ENCODE results near the gene SYT17.

SYT17 gene

DNA sequence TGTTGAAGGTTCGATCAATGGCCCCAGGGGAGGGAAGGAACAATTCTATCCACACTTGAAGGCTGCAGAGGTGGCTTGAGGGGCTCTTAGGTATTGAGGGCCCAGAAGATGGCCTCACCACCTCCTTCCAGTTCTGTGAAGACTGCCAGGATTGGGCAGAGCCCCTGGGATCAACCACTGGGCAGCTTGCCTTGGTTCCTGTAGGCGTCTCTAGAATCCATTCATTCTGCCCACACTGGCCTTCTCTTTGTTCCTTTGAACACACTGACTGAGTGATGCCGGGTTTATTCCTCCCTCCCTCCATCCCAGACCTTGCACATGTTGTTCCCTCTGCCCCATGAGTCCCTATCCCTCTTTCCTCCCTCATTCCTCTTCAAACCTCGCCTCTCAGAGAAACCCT, 50.5 kb downstream of the SYT17 start:
- H3K4me1 ChIP-seq (ENCODE audit: insufficient read depth, low read length) = no peaks in the 10 kb centered on the region
- H2AFZ ChIP-seq (ENCODE audit: low read depth, low read length) = no peak overlapping the region
- no peaks in the 10 kb centered on the region for H3K79me2 ChIP-seq (ENCODE audit: insufficient read depth, low read length)
- no peak overlapping the region for H3K27ac ChIP-seq (ENCODE audit: low read length)
- H3K4me2 ChIP-seq (ENCODE audit: insufficient read depth, low read length) = no peak overlapping the region
- H3K9ac ChIP-seq (ENCODE audit: low read depth, low read length) = no peak overlapping the region
- no peak overlapping the region for H3K4me3 ChIP-seq (ENCODE audit: low read depth in 1 of 2, low read length in 2 of 2)
- DNase-seq (no peak), ATAC-seq (ENCODE audit: insufficient read depth, low read depth) (no peak)
- no peaks in the 10 kb centered on the region for H3K27me3 ChIP-seq (ENCODE audit: insufficient read depth, low read length, poor library complexity)
- TF ChIP-seq EZH2 (IDR thresholded peaks at IDR 0.05; ENCODE audit: borderline replicate concordance, low read depth, low read length, severe bottlenecking) (no peak), CTCF (IDR thresholded peaks at IDR 0.05; ENCODE audit: borderline replicate concordance, extremely low read depth, low read length, poor library complexity, severe bottlenecking) (no peak)
- H3K9me3 ChIP-seq (ENCODE audit: insufficient read depth, low read length, severe bottlenecking) = no peaks in the 10 kb centered on the region
- H4K20me1 ChIP-seq (ENCODE audit: insufficient read depth, low read length) = no peaks in the 10 kb centered on the region
- H3K36me3 ChIP-seq (ENCODE audit: insufficient read depth, low read length) = no peaks in the 10 kb centered on the region

- TF ChIP-seq CTCF (IDR thresholded peaks at IDR 0.05; ENCODE audit: borderline replicate concordance, extremely low read depth, low read length, poor library complexity, severe bottlenecking) = no peak
- TF ChIP-seq EZH2 (IDR thresholded peaks at IDR 0.05; ENCODE audit: borderline replicate concordance, low read depth, low read length, severe bottlenecking) = no peak
- H3K4me3 ChIP-seq (ENCODE audit: low read depth in 1 of 2, low read length in 2 of 2) = no peak overlapping the region
These were observed 51.8 kb downstream of the SYT17 start for GRCh38 chr16:19219836-19220235.

DNA sequence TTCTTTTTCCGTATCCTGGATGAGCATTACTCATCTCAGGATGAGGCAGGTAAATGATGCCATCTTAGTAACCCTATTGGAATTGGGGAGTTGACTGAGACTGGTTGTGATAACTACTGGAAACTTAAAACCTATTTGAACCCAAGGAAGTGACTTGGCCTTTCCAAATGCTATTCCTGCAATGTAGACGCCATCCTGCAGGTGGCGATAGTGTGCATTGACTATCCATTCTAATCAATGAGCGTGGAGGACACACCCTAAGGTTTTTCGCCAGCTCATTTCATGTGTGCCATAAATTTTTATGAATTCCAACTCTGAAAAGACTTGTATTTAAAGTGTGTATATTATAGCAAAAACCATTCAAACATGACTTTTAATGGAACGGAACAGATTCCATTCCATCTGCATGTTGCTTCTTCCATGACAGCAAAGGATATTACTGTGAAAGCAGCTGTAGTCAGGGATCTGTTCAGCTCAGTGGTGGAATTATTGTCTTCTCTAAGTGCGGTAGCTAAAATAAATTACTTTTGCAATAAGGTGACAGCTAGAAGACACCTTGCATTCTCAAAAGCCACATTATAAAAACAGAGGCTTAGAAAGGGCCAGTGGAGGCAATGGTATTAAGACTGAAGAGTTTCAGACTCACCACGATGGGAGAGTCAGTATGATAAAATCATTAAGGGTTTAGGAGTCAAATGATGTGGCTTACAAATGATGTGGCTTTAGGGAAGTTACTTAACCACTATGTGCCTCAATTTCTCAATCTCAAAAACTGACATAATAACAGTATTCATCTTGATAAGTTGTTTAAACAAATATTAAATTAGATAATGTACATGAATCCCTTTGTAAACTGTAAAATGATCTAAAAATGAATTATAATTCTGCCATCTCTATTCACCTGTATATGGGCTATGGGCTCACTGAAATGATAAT, 55.5 kb downstream of the SYT17 start:
- TF ChIP-seq EZH2 (IDR thresholded peaks at IDR 0.05; ENCODE audit: borderline replicate concordance, low read depth, low read length, severe bottlenecking) = no peak
- peak; percentile 78 for TF ChIP-seq CTCF (IDR thresholded peaks at IDR 0.05; ENCODE audit: borderline replicate concordance, extremely low read depth, low read length, poor library complexity, severe bottlenecking)
- Histone ChIP-seq H3K4me3 (ENCODE audit: low read depth in 1 of 2, low read length in 2 of 2) (no peak overlapping the region), H4K20me1 (ENCODE audit: insufficient read depth, low read length) (no peaks in the 10 kb centered on the region), H3K79me2 (ENCODE audit: insufficient read depth, low read length) (no peaks in the 10 kb centered on the region), H3K4me2 (ENCODE audit: insufficient read depth, low read length) (no peak overlapping the region), H2AFZ (ENCODE audit: low read depth, low read length) (no peak overlapping the region), H3K27me3 (ENCODE audit: insufficient read depth, low read length, poor library complexity) (no peaks in the 10 kb centered on the region), H3K9ac (ENCODE audit: low read depth, low read length) (no peak overlapping the region), H3K9me3 (ENCODE audit: insufficient read depth, low read length, severe bottlenecking) (no peaks in the 10 kb centered on the region), H3K36me3 (ENCODE audit: insufficient read depth, low read length) (no peaks in the 10 kb centered on the region), H3K27ac (ENCODE audit: low read length) (no peak overlapping the region), H3K4me1 (ENCODE audit: insufficient read depth, low read length) (no peaks in the 10 kb centered on the region)
- DNase-seq = peak; percentile 33
- no peak for ATAC-seq (ENCODE audit: insufficient read depth, low read depth)

More at GRCh38 chr16:19219836-19220235, 51.8 kb downstream of the SYT17 start:
- H2AFZ ChIP-seq (ENCODE audit: low read depth, low read length) = no peak overlapping the region
- H4K20me1 ChIP-seq (ENCODE audit: insufficient read depth, low read length) = no peaks in the 10 kb centered on the region
- H3K36me3 ChIP-seq (ENCODE audit: insufficient read depth, low read length) = no peaks in the 10 kb centered on the region
- no peak overlapping the region for H3K27ac ChIP-seq (ENCODE audit: low read length)
- no peaks in the 10 kb centered on the region for H3K27me3 ChIP-seq (ENCODE audit: insufficient read depth, low read length, poor library complexity)
- no peak overlapping the region for H3K4me2 ChIP-seq (ENCODE audit: insufficient read depth, low read length)
- no peaks in the 10 kb centered on the region for H3K4me1 ChIP-seq (ENCODE audit: insufficient read depth, low read length)
- no peaks in the 10 kb centered on the region for H3K9me3 ChIP-seq (ENCODE audit: insufficient read depth, low read length, severe bottlenecking)
- H3K9ac ChIP-seq (ENCODE audit: low read depth, low read length) = no peak overlapping the region
- no peaks in the 10 kb centered on the region for H3K79me2 ChIP-seq (ENCODE audit: insufficient read depth, low read length)
- no peak for DNase-seq
- no peak for ATAC-seq (ENCODE audit: insufficient read depth, low read depth)

Data from DND-41 (cell line).